Mucosa of rectum (tissue), 2 donors: Measurements from ENCODE around the gene PCDH12.
"Not testable (repeated sequence)": the region's sequence is repeated elsewhere in the genome, so short reads cannot be mapped to it uniquely, and the experiment has no call there.

Source experiments
- H3K27ac ChIP-seq, 2 donors: one replicate each; pipeline ENCODE4 v1.7.0; 2013; ENCODE audit warnings: inconsistent platforms in 2 of 2, low read depth in 2 of 2, low read length in 2 of 2
- H3K27me3 ChIP-seq, 2 donors: one replicate each; pipeline ENCODE4 v1.7.0; 2013; ENCODE audit warnings: low read length in 2 of 2; ENCODE audit not compliant: control insufficient read depth in 2 of 2, insufficient read depth in 2 of 2
- H3K36me3 ChIP-seq, 2 donors: one replicate each; pipeline ENCODE4 v1.7.0; 2013; ENCODE audit warnings: low read length in 2 of 2; ENCODE audit not compliant: control insufficient read depth in 2 of 2, insufficient read depth in 2 of 2
- H3K4me1 ChIP-seq, 2 donors: one replicate each; pipeline ENCODE4 v1.7.0; 2013; ENCODE audit warnings: low read length in 2 of 2, mild to moderate bottlenecking in 1 of 2; ENCODE audit not compliant: control insufficient read depth in 2 of 2, insufficient read depth in 2 of 2
- H3K4me3 ChIP-seq, 2 donors: one replicate each; pipeline ENCODE4 v1.7.0; 2013; ENCODE audit warnings: low read length in 2 of 2
- H3K9ac ChIP-seq, 2 donors: one replicate each; pipeline ENCODE4 v1.7.0; 2013; ENCODE audit warnings: low read length in 2 of 2, low read depth in 1 of 2, mild to moderate bottlenecking in 1 of 2
- H3K9me3 ChIP-seq, 2 donors: one replicate each; pipeline ENCODE4 v1.7.0; 2013; ENCODE audit warnings: low read length in 2 of 2; ENCODE audit not compliant: control insufficient read depth in 2 of 2
- donor health status: healthy.
- donor health status: Normal muscosa, but diverticular disease.

PCDH12 gene

DNA sequence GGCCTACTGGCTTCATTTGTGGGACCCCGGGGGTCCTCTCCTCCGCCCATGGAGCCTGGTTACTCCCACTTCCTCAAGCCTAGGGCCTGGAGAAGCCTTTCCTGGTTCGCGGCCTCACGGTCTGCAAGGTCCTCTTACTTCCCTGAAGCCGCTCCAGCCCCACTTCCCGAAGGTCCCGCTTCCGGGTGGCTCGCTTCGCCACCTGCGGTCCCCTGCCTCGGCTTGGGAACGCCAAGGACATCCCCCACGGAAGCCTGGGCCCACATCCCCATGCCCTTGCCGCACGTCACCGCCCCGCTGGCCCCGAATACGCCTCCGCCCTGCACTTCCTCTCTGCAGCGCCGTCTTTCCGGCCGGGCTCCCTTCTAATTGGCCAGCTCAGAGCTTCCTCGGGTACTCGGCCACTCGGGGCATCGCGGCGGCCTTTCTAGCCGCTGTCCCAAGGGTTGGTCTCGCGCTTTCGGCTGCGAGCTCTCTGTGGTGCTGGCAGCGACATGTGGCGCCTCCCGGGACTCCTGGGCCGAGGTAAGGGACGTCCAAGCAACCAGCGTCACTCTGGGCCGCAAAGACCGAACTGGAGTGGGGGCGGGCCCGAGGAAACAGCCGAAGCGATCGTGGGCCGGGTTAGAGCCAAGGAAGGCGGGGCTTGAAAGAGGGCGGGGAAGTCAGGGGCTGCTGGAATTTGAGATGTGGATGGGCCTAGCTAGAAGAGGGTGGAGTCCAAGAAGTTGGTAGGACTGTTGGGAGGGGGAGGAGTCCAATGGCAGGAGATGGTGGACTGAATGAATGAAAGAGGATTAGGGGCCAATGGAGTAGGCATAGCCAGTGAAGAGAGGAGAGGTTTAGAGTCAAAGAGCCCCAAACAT lies 34.3 kb downstream of the PCDH12 start, which contains the start of gene DELE1:
TSS of gene DELE1 (plus strand) at position 424 of the 866 bp plus-strand sequence. CDS start at position 495, 71 bp downstream.
- Histone ChIP-seq H3K9ac (peak within 1 kb of the TSS; percentile 83 to 97), H3K27me3 (no peaks in the 10 kb centered on the region), H3K4me3 (peak within 1 kb of the TSS; percentile 85 to 93), H3K9me3 (no peaks in the 10 kb centered on the region), H3K4me1 (peaks cover 6 to 24% of the 10 kb centered on the region in 2 donors), H3K27ac (peak within 1 kb of the TSS; percentile 98 to 99), H3K36me3 (peaks cover 29 to 33% of the 10 kb centered on the region in 2 donors)

GRCh38 chr5:141922827-141923447 lies 35.1 kb downstream of the PCDH12 start:
- Histone ChIP-seq H3K4me1 (peaks cover 10 to 28% of the 10 kb centered on the region in 2 donors), H3K4me3 (peak overlapping the region; percentile 85 to 93), H3K36me3 (peaks cover 23 to 26% of the 10 kb centered on the region in 2 donors), H3K27ac (peak overlapping the region; percentile 98 to 99), H3K9ac (peak overlapping the region; percentile 83 to 97)
- not testable (repeated sequence) for H3K9me3 ChIP-seq, H3K27me3 ChIP-seq

DNA sequence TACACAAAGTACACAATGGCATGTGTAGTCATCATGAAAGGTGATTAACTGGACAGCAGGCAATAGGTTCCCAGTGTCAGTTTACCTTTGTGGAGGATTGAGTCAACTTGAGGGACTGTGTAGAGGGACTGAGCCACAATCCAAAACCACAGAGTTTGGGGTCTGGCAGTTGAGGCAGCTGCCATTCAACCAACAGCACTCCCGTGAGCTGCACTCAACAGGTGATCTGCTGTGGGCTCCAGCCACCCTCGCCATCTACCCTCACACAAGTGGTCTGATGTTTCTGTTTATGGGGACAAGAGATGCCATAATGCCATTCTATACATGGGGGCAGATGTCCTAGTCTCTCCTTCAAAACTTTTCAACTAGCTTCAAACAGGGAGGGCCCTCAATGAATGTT lies 37.2 kb downstream of the PCDH12 start:
- Histone ChIP-seq H3K4me1 (peaks cover 12 to 39% of the 10 kb centered on the region in 2 donors), H3K36me3 (peaks cover 4 to 5% of the 10 kb centered on the region in 2 donors), H3K27me3 (no peaks in the 10 kb centered on the region), H3K9ac (no peak overlapping the region), H3K9me3 (no peaks in the 10 kb centered on the region), H3K4me3 (no peak overlapping the region), H3K27ac (no peak overlapping the region)

DNA sequence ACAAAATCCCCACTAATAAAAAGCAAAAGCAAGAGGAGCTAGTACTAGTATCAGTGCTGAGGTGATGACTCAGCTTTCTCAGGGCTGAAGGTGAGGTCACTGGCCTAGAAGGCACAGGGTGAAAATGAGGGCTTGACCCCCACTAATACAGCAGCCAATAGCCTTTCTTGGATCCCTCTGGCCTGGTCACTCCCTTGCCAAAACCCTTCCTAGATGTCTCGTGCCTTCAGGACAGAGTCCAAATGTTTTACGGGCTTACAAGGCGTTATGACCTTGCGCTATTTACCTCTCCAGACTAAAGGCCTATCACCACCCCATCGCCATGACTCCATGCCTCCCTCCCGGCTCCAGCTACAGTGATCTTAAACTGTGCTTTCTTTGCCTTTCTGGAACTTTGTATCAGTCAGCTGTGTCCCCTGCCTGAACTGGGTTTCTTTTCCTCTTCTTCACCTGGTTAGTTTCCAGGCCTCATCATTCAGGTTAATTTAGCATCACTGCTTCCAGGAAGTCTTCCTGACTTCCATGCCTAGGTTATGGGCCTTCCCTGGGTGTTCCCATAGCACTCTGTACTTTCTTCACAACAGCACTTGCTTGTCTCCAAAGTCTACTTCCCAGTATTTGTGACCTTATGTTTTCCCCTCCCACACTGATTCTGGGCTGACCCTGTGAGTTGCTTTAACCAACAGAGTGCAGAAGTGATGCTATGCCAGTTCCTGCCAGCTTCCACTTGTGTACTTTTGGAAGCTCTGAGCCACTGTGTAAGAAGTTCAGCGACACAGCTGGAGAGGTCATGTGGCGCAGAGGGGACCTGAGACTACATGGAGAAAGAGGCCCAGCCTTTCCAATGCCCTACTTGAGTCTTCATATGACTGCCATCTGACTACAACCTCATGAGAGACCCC lies 38.5 kb downstream of the PCDH12 start:
- peak overlapping the region; percentile 56 to 61 for H3K27ac ChIP-seq
- H3K9me3 ChIP-seq, result no peaks in the 10 kb centered on the region
- H3K4me3 ChIP-seq, result no peak overlapping the region
- no peak overlapping the region for H3K9ac ChIP-seq
- H3K27me3 ChIP-seq, result no peaks in the 10 kb centered on the region
- no peaks in the 10 kb centered on the region for H3K36me3 ChIP-seq
- peaks cover 12 to 39% of the 10 kb centered on the region in 2 donors for H3K4me1 ChIP-seq

- Histone ChIP-seq H3K36me3 (no peaks in the 10 kb centered on the region), H3K9me3 (no peaks in the 10 kb centered on the region), H3K4me3 (no peak overlapping the region), H3K4me1 (peaks cover 14 to 39% of the 10 kb centered on the region in 2 donors), H3K27ac (peak overlapping the region; percentile 35 to 68), H3K9ac (no peak overlapping the region), H3K27me3 (peaks cover 0 to 7% of the 10 kb centered on the region in 2 donors)
Observed at GRCh38 chr5:141917760-141918159, 40.2 kb downstream of the PCDH12 start.

DNA sequence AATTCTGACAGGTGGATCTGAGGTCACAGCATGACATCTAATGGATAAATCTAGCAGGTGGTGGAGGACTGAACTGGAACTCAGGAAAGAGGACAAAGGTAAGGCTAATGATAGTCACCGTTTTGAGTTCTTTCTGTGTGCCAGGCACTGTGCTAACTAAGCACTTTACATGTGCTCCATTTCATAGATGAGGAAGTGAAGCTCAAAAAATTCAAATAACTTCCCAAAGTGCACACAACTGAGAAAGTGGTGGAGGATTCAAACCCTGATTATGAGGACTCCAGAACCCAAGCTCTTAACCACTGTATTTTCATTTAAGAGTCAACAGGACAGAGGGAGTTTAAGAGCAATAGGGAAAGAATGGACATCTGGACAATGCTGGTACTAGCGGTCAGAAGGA lies 41.5 kb downstream of the PCDH12 start:
- H3K4me3 ChIP-seq, result no peak overlapping the region
- H3K4me1 ChIP-seq, result peaks cover 14 to 37% of the 10 kb centered on the region in 2 donors
- peaks cover 0 to 7% of the 10 kb centered on the region in 2 donors for H3K27me3 ChIP-seq
- no peaks in the 10 kb centered on the region for H3K9me3 ChIP-seq
- H3K36me3 ChIP-seq, result no peaks in the 10 kb centered on the region
- no peak overlapping the region for H3K9ac ChIP-seq
- no peak overlapping the region for H3K27ac ChIP-seq

DNA sequence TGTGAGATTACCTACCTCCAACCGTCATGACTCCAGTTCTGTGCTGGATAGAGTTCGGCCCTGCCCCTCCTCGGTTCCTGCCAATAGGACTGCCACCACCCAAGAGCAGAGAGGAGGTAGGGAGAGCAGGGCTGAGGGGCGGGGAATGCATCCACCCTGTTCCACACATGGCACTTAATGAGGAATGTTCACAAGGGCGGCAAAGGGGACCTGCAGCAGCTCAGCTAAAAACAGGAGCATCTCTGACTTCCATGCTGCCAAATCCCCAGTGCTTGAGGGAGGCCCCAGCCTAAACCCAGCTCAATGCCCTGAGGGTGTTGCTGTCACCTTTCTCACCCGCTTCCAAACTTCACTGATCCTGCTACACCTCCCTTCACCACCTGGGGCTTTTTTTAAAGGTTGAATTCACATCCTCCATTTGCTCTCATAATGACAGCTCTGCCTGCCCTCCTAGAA lies 42.1 kb downstream of the PCDH12 start:
- H3K4me1 ChIP-seq, result peaks cover 14 to 37% of the 10 kb centered on the region in 2 donors
- no peak overlapping the region for H3K27ac ChIP-seq
- H3K27me3 ChIP-seq, result peaks cover 0 to 7% of the 10 kb centered on the region in 2 donors
- no peak overlapping the region for H3K4me3 ChIP-seq
- no peaks in the 10 kb centered on the region for H3K9me3 ChIP-seq
- no peaks in the 10 kb centered on the region for H3K36me3 ChIP-seq
- H3K9ac ChIP-seq, result no peak overlapping the region

GRCh38 chr5:141914797-141915196 lies 43.2 kb downstream of the PCDH12 start:
- no peaks in the 10 kb centered on the region for H3K9me3 ChIP-seq
- H3K4me1 ChIP-seq, result peaks cover 14 to 34% of the 10 kb centered on the region in 2 donors
- no peaks in the 10 kb centered on the region for H3K36me3 ChIP-seq
- H3K27ac ChIP-seq, result no peak overlapping the region
- H3K4me3 ChIP-seq, result no peak overlapping the region
- no peak overlapping the region for H3K9ac ChIP-seq
- H3K27me3 ChIP-seq, result peaks cover 0 to 7% of the 10 kb centered on the region in 2 donors

DNA sequence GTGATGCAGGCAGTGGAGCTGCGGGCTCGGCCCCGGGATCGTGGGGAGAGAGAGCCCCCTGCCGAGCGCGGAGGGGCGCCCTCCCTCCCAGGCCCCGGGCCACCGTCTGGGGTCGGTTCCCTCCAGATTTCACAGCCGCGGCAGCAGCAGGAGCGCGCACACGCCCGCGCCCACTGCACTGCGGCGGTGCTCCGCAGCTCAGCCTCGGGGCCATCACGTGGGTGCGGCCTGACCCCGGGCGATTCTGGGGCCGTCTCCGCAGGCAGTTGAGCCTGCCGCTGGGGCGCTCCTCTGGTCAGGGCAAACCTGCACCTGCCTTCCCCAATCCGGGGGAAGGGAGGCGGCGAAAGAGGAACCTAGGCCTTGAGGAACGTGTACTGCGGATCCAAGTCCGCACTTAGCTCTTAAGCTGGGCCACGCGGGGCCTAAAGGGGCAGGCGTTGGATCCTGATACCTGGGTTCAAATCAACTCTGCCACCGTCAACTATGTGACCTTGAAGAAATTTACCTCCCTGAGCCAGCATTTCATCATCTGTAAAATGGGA lies 43.7 kb downstream of the PCDH12 start:
- Histone ChIP-seq H3K9me3 (no peaks in the 10 kb centered on the region), H3K4me1 (peaks cover 14 to 28% of the 10 kb centered on the region in 2 donors), H3K27ac (no peak overlapping the region), H3K4me3 (peak overlapping the region; percentile 54 to 57), H3K36me3 (no peaks in the 10 kb centered on the region), H3K27me3 (peaks cover 0 to 7% of the 10 kb centered on the region in 2 donors), H3K9ac (peak overlapping the region; percentile 32 to 57)
